GM23338 (cell line): ENCODE measurements around the gene STK16. TPM values are rescaled to one million over a fixed set of nuclear protein-coding genes. Genes with fewer than 3 reads are reported as not detected.

Experiments
- ATAC-seq: fragments of 200-7000 bp; cut with Tn5 transposase; 3 replicates; pipeline ENCODE4 v1.9.1; 2020
- DNase-seq: peaks from one replicate; pipeline ENCODE4 v3.0.0-alpha.2; 2015; ENCODE audit warnings: low spot score
- H2AFZ ChIP-seq: fragments of 200-600 bp; sonication (generic); 2 replicates; pipeline ENCODE4 v1.8.0; 2016; ENCODE audit warnings: antibody characterized with exemption, mild to moderate bottlenecking, moderate library complexity
- H3F3A ChIP-seq: fragments of 200-600 bp; sonication (generic); replicated peaks from 2 replicates; pipeline ENCODE4 v1.8.0; 2017; ENCODE audit warnings: antibody characterized with exemption, mixed run types, low read depth
- H3K27ac ChIP-seq: fragments of 200-600 bp; sonication (generic); 2 replicates; pipeline ENCODE4 v1.6.1; 2016; ENCODE audit warnings: low read depth
- H3K27me3 ChIP-seq: fragments of 200-600 bp; sonication (generic); 2 replicates; pipeline ENCODE4 v1.8.0; 2016; ENCODE audit warnings: mild to moderate bottlenecking, mixed run types, moderate library complexity; ENCODE audit not compliant: insufficient read depth
- H3K36me3 ChIP-seq: fragments of 200-600 bp; sonication (generic); 2 replicates; pipeline ENCODE4 v1.8.0; 2016; ENCODE audit warnings: mild to moderate bottlenecking; ENCODE audit not compliant: insufficient read depth
- H3K4me1 ChIP-seq: fragments of 200-600 bp; sonication (generic); 2 replicates; pipeline ENCODE4 v1.8.0; 2016; ENCODE audit warnings: mild to moderate bottlenecking, moderate library complexity; ENCODE audit not compliant: insufficient read depth
- H3K4me2 ChIP-seq: fragments of 200-600 bp; sonication (generic); 2 replicates; pipeline ENCODE4 v1.7.1; 2017; ENCODE audit warnings: mixed run types
- H3K4me3 ChIP-seq: fragments of 200-600 bp; sonication (generic); 2 replicates; pipeline ENCODE4 v1.6.1; 2016; ENCODE audit warnings: mixed run types
- H3K79me2 ChIP-seq: fragments of 200-600 bp; sonication (generic); replicated peaks from 2 replicates; pipeline ENCODE4 v1.8.0; 2017; ENCODE audit warnings: mild to moderate bottlenecking; ENCODE audit not compliant: insufficient read depth
- H3K9me2 ChIP-seq: fragments of 200-600 bp; sonication (generic); 2 replicates; pipeline ENCODE4 v1.8.0; 2017; ENCODE audit not compliant: insufficient read depth
- H4K20me1 ChIP-seq: fragments of 200-600 bp; sonication (generic); replicated peaks from 2 replicates; pipeline ENCODE4 v1.8.0; 2017; ENCODE audit warnings: mild to moderate bottlenecking; ENCODE audit not compliant: insufficient read depth
- H3K27ac Mint-ChIP-seq: 2 replicates; pipeline ENCODE4 v1.8.0; 2020; ENCODE audit warnings: inconsistent platforms, mild to moderate bottlenecking, moderate library complexity, mixed read lengths
- H3K27me3 Mint-ChIP-seq: 3 replicates; pipeline ENCODE4 v1.8.0; 2022; ENCODE audit warnings: low read depth, mild to moderate bottlenecking, moderate library complexity, mixed read lengths, inconsistent platforms; ENCODE audit not compliant: insufficient read depth, poor library complexity
- H3K36me3 Mint-ChIP-seq: 3 replicates; pipeline ENCODE4 v1.8.0; 2021; ENCODE audit warnings: low read depth, mild to moderate bottlenecking, inconsistent platforms, moderate library complexity, mixed read lengths
- H3K4me1 Mint-ChIP-seq: 3 replicates; pipeline ENCODE4 v1.8.0; 2020; ENCODE audit warnings: mild to moderate bottlenecking, inconsistent platforms, mixed read lengths
- H3K4me3 Mint-ChIP-seq: 3 replicates; pipeline ENCODE4 v1.8.0; 2021; ENCODE audit warnings: moderate library complexity, mild to moderate bottlenecking, inconsistent platforms, mixed read lengths
- H3K9me3 Mint-ChIP-seq: 3 replicates; pipeline ENCODE4 v1.8.0; 2020; ENCODE audit warnings: moderate library complexity, mild to moderate bottlenecking, inconsistent platforms, mixed read lengths
- CREB1 ChIP-seq: fragments of 250-450 bp; sonication (Bioruptor Pico); IDR thresholded peaks from 2 replicates; pipeline ENCODE4 v1.5.0; 2020; ENCODE audit warnings: low read depth, mild to moderate bottlenecking, moderate library complexity
- EZH2 ChIP-seq: fragments of 200-600 bp; sonication (generic); IDR thresholded peaks from one replicate; pipeline ENCODE4 v1.8.0; 2017; ENCODE audit warnings: antibody characterized with exemption, mild to moderate bottlenecking, low read depth; ENCODE audit not compliant: unreplicated experiment
- JUNB ChIP-seq: IDR thresholded peaks from one replicate; pipeline ENCODE4 v1.6.1; 2016; ENCODE audit warnings: antibody characterized with exemption; ENCODE audit not compliant: unreplicated experiment
- NANOG ChIP-seq: IDR thresholded peaks from 2 replicates; pipeline ENCODE4 v1.6.1; 2016; ENCODE audit warnings: antibody characterized with exemption, borderline replicate concordance
- ZNF114 ChIP-seq: fragments of 250-450 bp; sonication (Bioruptor Pico); IDR thresholded peaks from 2 replicates; pipeline ENCODE4 v1.5.0; 2020; ENCODE audit warnings: mild to moderate bottlenecking, moderate library complexity
- polyA plus RNA-seq: library from polyadenylated mRNA; unstranded; fragments of >200 nt; fragmentation: Nextera tagmentation; extraction: Ambion mirVana; gene quantifications from 2 replicates; pipeline ENCODE4 v1.2.1, GENCODE V29; 2016
- total RNA-seq: library from RNA; depleted of rRNA; stranded (reverse); fragments of >200 nt; shearing (Covaris generic); gene quantifications from 2 replicates; pipeline ENCODE4 v1.2.3, GENCODE V29; 2014
- TF ChIP-seq, protein P1 (sequence below): IDR thresholded peaks from one replicate; pipeline ENCODE4 v1.6.1; 2018; ENCODE audit warnings: antibody characterized with exemption; ENCODE audit not compliant: unreplicated experiment
- TF ChIP-seq, protein P2 (sequence below): fragments of 250-450 bp; sonication (Bioruptor Pico); IDR thresholded peaks from 2 replicates; pipeline ENCODE4 v1.5.0; 2020; ENCODE audit warnings: mild to moderate bottlenecking, moderate library complexity
- TF ChIP-seq, protein P3 (sequence below): IDR thresholded peaks from 2 replicates; pipeline ENCODE4 v1.6.1; 2016; ENCODE audit warnings: antibody characterized with exemption

Gene STK16
- total and polyA plus RNA-seq, 2 experiments from 2014 or later: 3.1 to 17.0 TPM

DNA sequence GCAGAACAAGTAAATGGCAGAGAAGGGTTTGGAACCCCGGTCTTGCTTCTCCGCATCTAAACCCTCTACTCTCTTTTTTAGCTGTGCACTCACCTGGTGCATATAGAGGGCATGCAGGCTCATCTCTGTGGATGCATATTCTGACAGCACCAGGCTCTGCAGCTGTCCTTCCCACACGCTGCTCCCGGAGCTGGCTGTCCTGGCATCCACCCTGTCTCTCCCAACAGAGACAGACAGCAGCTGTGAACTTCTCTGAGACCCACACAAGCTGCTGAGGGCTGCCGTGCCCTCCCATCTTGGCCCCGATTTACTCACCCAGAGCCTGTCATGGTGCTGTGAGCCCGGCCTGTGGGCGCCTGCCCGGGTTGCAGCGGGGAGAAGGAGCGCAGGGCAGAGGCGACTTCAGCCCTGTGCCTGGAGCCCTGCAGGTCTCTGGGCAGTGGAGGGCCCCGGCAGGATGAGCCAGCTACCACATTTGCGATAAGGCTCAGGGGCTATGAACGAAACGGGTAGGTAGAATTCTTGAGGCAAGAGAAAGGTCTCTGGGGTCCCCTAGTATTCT lies 23.2 kb upstream of the STK16 start (continued):
- TF ChIP-seq, protein P1, sequence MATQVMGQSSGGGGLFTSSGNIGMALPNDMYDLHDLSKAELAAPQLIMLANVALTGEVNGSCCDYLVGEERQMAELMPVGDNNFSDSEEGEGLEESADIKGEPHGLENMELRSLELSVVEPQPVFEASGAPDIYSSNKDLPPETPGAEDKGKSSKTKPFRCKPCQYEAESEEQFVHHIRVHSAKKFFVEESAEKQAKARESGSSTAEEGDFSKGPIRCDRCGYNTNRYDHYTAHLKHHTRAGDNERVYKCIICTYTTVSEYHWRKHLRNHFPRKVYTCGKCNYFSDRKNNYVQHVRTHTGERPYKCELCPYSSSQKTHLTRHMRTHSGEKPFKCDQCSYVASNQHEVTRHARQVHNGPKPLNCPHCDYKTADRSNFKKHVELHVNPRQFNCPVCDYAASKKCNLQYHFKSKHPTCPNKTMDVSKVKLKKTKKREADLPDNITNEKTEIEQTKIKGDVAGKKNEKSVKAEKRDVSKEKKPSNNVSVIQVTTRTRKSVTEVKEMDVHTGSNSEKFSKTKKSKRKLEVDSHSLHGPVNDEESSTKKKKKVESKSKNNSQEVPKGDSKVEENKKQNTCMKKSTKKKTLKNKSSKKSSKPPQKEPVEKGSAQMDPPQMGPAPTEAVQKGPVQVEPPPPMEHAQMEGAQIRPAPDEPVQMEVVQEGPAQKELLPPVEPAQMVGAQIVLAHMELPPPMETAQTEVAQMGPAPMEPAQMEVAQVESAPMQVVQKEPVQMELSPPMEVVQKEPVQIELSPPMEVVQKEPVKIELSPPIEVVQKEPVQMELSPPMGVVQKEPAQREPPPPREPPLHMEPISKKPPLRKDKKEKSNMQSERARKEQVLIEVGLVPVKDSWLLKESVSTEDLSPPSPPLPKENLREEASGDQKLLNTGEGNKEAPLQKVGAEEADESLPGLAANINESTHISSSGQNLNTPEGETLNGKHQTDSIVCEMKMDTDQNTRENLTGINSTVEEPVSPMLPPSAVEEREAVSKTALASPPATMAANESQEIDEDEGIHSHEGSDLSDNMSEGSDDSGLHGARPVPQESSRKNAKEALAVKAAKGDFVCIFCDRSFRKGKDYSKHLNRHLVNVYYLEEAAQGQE: no peak
- TF ChIP-seq JUNB (no peak), CREB1 (CRISPR knock-in tag) (no peak), NANOG (no peak)

DNA sequence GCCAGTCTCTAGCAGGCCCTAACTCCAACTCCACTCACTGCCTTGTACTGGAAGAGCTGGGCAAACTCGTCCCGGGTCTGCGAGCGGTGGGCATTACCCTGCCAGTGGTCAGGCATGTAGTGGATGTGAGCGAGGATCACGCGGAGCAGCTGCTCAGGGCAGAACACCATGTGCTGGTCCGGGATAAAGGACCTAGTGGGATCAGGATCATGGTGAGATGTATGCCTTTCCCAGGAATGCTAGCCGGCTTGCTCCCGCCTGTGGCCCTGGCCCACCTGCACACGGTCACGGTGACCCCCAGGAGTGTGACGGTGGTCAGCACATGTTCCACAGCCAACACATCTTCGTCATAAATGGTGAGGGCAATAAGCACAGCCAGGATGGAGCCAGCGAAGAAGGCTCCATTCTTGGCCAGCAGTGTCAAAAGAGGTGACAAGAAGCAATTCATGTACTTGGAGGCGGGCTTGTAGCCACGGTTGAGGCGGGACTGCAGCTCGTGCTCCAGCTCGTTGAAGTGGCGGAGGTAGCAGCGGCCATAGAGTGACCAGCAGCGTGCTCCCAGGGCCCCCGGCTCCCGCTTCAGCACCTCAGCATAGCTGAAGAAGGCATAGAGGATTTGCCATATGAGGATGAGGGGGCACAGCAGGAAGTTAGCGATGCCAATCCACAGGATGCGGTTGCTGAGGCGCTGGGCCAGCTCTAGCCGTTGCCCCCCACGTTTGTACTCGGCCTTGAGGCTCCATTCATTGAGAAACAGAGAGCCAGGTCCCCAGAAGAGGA lies 21.3 kb upstream of the STK16 start:
- no peak overlapping the region for H3K4me3 Mint-ChIP-seq
- no peak overlapping the region for H3K27ac Mint-ChIP-seq
- TF ChIP-seq, protein P1: no peak
- TF ChIP-seq CREB1 (CRISPR knock-in tag) (no peak), EZH2 (no peak), NANOG (no peak), JUNB (no peak), ZNF114 (CRISPR knock-in tag) (no peak)
- TF ChIP-seq, protein P2, sequence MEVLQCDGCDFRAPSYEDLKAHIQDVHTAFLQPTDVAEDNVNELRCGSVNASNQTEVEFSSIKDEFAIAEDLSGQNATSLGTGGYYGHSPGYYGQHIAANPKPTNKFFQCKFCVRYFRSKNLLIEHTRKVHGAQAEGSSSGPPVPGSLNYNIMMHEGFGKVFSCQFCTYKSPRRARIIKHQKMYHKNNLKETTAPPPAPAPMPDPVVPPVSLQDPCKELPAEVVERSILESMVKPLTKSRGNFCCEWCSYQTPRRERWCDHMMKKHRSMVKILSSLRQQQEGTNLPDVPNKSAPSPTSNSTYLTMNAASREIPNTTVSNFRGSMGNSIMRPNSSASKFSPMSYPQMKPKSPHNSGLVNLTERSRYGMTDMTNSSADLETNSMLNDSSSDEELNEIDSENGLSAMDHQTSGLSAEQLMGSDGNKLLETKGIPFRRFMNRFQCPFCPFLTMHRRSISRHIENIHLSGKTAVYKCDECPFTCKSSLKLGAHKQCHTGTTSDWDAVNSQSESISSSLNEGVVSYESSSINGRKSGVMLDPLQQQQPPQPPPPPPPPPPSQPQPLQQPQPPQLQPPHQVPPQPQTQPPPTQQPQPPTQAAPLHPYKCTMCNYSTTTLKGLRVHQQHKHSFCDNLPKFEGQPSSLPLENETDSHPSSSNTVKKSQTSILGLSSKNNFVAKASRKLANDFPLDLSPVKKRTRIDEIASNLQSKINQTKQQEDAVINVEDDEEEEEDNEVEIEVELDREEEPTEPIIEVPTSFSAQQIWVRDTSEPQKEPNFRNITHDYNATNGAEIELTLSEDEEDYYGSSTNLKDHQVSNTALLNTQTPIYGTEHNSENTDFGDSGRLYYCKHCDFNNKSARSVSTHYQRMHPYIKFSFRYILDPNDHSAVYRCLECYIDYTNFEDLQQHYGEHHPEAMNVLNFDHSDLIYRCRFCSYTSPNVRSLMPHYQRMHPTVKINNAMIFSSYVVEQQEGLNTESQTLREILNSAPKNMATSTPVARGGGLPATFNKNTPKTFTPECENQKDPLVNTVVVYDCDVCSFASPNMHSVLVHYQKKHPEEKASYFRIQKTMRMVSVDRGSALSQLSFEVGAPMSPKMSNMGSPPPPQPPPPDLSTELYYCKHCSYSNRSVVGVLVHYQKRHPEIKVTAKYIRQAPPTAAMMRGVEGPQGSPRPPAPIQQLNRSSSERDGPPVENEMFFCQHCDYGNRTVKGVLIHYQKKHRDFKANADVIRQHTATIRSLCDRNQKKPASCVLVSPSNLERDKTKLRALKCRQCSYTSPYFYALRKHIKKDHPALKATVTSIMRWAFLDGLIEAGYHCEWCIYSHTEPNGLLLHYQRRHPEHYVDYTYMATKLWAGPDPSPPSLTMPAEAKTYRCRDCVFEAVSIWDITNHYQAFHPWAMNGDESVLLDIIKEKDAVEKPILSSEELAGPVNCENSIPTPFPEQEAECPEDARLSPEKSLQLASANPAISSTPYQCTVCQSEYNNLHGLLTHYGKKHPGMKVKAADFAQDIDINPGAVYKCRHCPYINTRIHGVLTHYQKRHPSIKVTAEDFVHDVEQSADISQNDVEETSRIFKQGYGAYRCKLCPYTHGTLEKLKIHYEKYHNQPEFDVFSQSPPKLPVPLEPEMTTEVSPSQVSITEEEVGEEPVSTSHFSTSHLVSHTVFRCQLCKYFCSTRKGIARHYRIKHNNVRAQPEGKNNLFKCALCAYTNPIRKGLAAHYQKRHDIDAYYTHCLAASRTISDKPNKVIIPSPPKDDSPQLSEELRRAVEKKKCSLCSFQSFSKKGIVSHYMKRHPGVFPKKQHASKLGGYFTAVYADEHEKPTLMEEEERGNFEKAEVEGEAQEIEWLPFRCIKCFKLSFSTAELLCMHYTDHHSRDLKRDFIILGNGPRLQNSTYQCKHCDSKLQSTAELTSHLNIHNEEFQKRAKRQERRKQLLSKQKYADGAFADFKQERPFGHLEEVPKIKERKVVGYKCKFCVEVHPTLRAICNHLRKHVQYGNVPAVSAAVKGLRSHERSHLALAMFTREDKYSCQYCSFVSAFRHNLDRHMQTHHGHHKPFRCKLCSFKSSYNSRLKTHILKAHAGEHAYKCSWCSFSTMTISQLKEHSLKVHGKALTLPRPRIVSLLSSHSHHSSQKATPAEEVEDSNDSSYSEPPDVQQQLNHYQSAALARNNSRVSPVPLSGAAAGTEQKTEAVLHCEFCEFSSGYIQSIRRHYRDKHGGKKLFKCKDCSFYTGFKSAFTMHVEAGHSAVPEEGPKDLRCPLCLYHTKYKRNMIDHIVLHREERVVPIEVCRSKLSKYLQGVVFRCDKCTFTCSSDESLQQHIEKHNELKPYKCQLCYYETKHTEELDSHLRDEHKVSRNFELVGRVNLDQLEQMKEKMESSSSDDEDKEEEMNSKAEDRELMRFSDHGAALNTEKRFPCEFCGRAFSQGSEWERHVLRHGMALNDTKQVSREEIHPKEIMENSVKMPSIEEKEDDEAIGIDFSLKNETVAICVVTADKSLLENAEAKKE (CRISPR knock-in tag): no peak
- TF ChIP-seq, protein P3, sequence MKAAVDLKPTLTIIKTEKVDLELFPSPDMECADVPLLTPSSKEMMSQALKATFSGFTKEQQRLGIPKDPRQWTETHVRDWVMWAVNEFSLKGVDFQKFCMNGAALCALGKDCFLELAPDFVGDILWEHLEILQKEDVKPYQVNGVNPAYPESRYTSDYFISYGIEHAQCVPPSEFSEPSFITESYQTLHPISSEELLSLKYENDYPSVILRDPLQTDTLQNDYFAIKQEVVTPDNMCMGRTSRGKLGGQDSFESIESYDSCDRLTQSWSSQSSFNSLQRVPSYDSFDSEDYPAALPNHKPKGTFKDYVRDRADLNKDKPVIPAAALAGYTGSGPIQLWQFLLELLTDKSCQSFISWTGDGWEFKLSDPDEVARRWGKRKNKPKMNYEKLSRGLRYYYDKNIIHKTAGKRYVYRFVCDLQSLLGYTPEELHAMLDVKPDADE: no peak

More for the DNA sequence above, 21.3 kb upstream of the STK16 start:
- Mint-ChIP-seq H3K27me3 (peaks cover 9% of the 10 kb centered on the region), H3K9me3 (no peaks in the 10 kb centered on the region), H3K36me3 (peaks cover 42% of the 10 kb centered on the region), H3K4me1 (peaks cover 13% of the 10 kb centered on the region)
- ATAC-seq (no peak), DNase-seq (no peak)
- Histone ChIP-seq H3F3A (peaks cover 9% of the 10 kb centered on the region; the same call in 1 of the 2 replicates), H3K27ac (no peak overlapping the region), H3K9me2 (no peaks in the 10 kb centered on the region), H4K20me1 (no peaks in the 10 kb centered on the region; the same call in 1 of the 2 replicates), H3K4me3 (no peak overlapping the region), H3K27me3 (no peaks in the 10 kb centered on the region), H3K36me3 (peaks cover 5% of the 10 kb centered on the region; the same call in 1 of the 2 replicates), H2AFZ (no peak overlapping the region), H3K4me1 (peaks cover 11% of the 10 kb centered on the region; the same call in 1 of the 2 replicates), H3K79me2 (peaks cover 4% of the 10 kb centered on the region; the same call in 1 of the 2 replicates), H3K4me2 (no peak overlapping the region)
